ENCODE results near the gene EMP2.

EMP2 gene

GRCh38 chr16:10520869-10521578, 59.4 kb downstream of the EMP2 start:
- no peak for TF ChIP-seq ZNF426 (tag by site-specific recombination; IDR thresholded peaks at IDR 0.05)
- Histone ChIP-seq H3K36me3 (ENCODE audit: control insufficient read depth in 2 of 2, insufficient read depth in 1 of 2, low read length in 2 of 2) (no peaks in the 10 kb centered on the region), H3K4me1 (ENCODE audit: control insufficient read depth, insufficient read depth, low read length) (no peaks in the 10 kb centered on the region), H3K27ac (ENCODE audit: extremely low read depth, low read depth, low read length) (no peak overlapping the region), H3K4me3 (ENCODE audit: low read depth, low read length) (no peak overlapping the region), H3K9me3 (ENCODE audit: control insufficient read depth, insufficient read depth, low read depth, low read length) (no peaks in the 10 kb centered on the region)
- POLR2A ChIA-PET = no interaction called here
- CTCF ChIA-PET = interaction anchor here (0.6 to 5.3 kb wide), 21 partner anchors 12 to 646 kb away, joined by 3 to 41 read pairs (median 3); no protein-coding TSS in a partner anchor

GRCh38 chr16:10519929-10520868, 60.2 kb downstream of the EMP2 start:
- H3K4me3 ChIP-seq (ENCODE audit: low read depth, low read length) = no peak overlapping the region
- H3K9me3 ChIP-seq (ENCODE audit: control insufficient read depth, insufficient read depth, low read depth, low read length) = no peaks in the 10 kb centered on the region
- no peaks in the 10 kb centered on the region for H3K4me1 ChIP-seq (ENCODE audit: control insufficient read depth, insufficient read depth, low read length)
- ChIA-PET CTCF (interaction anchor here (0.6 to 5.3 kb wide), 11 partner anchors 17 to 1315 kb away, joined by 3 to 41 read pairs (median 4); partner anchors contain the start of gene EMP2), POLR2A (no interaction called here)
- H3K36me3 ChIP-seq (ENCODE audit: control insufficient read depth in 2 of 2, insufficient read depth in 1 of 2, low read length in 2 of 2) = no peaks in the 10 kb centered on the region
- no peak overlapping the region for H3K27ac ChIP-seq (ENCODE audit: extremely low read depth, low read depth, low read length)
- no peak for TF ChIP-seq SCRT1 (tag by site-specific recombination; IDR thresholded peaks at IDR 0.05; ENCODE audit: borderline replicate concordance)
- TF ChIP-seq TRIM28 (IDR thresholded peaks at IDR 0.05; ENCODE audit: borderline replicate concordance, low read length) = no peak
- TF ChIP-seq ZNF777 (tag by site-specific recombination; IDR thresholded peaks at IDR 0.05; ENCODE audit: borderline replicate concordance) = no peak
- TF ChIP-seq ZNF280C (tag by site-specific recombination; IDR thresholded peaks at IDR 0.05) = no peak
- no peak for TF ChIP-seq ZXDB (tag by site-specific recombination; IDR thresholded peaks at IDR 0.05)
- TF ChIP-seq ZNF362 (tag by site-specific recombination; IDR thresholded peaks at IDR 0.05) = no peak
- TF ChIP-seq ZNF621 (tag by site-specific recombination; IDR thresholded peaks at IDR 0.05) = no peak
- no peak for TF ChIP-seq ZBTB20 (tag by site-specific recombination; IDR thresholded peaks at IDR 0.05)
- no peak for TF ChIP-seq ZBTB49 (tag by site-specific recombination; IDR thresholded peaks at IDR 0.05; ENCODE audit: low read depth)

- Histone ChIP-seq H3K4me1 (ENCODE audit: control insufficient read depth, insufficient read depth, low read length) (no peaks in the 10 kb centered on the region), H3K27ac (ENCODE audit: extremely low read depth, low read depth, low read length) (no peak overlapping the region), H3K36me3 (ENCODE audit: control insufficient read depth in 2 of 2, insufficient read depth in 1 of 2, low read length in 2 of 2) (no peaks in the 10 kb centered on the region), H3K9me3 (ENCODE audit: control insufficient read depth, insufficient read depth, low read depth, low read length) (no peaks in the 10 kb centered on the region), H3K4me3 (ENCODE audit: low read depth, low read length) (no peak overlapping the region)
- CTCF ChIA-PET = interaction anchor here (1.2 to 5.3 kb wide), 2 partner anchors 61 to 217 kb away, joined by 6 to 41 read pairs; partner anchors contain the start of gene EMP2
- POLR2A ChIA-PET = no interaction called here
- no peak for TF ChIP-seq SCRT2 (tag by site-specific recombination; IDR thresholded peaks at IDR 0.05)
- TF ChIP-seq ZNF354C (tag by site-specific recombination; IDR thresholded peaks at IDR 0.05; ENCODE audit: borderline replicate concordance, low read depth) = no peak
- TF ChIP-seq, protein P1, sequence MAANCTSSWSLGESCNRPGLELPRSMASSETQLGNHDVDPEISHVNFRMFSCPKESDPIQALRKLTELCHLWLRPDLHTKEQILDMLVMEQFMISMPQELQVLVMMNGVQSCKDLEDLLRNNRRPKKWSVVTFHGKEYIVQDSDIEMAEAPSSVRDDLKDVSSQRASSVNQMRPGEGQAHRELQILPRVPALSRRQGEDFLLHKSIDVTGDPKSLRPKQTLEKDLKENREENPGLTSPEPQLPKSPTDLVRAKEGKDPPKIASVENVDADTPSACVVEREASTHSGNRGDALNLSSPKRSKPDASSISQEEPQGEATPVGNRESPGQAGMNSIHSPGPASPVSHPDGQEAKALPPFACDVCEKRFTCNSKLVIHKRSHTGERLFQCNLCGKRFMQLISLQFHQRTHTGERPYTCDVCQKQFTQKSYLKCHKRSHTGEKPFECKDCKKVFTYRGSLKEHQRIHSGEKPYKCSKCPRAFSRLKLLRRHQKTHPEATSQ (tag by site-specific recombination; IDR thresholded peaks at IDR 0.05) = no peak
- TF ChIP-seq GLIS2 (tag by site-specific recombination; IDR thresholded peaks at IDR 0.05) = no peak
- TF ChIP-seq MYNN (tag by site-specific recombination; IDR thresholded peaks at IDR 0.05; ENCODE audit: borderline replicate concordance) = no peak
- TF ChIP-seq GLI4 (tag by site-specific recombination; IDR thresholded peaks at IDR 0.05) = no peak
- TF ChIP-seq, protein P2, sequence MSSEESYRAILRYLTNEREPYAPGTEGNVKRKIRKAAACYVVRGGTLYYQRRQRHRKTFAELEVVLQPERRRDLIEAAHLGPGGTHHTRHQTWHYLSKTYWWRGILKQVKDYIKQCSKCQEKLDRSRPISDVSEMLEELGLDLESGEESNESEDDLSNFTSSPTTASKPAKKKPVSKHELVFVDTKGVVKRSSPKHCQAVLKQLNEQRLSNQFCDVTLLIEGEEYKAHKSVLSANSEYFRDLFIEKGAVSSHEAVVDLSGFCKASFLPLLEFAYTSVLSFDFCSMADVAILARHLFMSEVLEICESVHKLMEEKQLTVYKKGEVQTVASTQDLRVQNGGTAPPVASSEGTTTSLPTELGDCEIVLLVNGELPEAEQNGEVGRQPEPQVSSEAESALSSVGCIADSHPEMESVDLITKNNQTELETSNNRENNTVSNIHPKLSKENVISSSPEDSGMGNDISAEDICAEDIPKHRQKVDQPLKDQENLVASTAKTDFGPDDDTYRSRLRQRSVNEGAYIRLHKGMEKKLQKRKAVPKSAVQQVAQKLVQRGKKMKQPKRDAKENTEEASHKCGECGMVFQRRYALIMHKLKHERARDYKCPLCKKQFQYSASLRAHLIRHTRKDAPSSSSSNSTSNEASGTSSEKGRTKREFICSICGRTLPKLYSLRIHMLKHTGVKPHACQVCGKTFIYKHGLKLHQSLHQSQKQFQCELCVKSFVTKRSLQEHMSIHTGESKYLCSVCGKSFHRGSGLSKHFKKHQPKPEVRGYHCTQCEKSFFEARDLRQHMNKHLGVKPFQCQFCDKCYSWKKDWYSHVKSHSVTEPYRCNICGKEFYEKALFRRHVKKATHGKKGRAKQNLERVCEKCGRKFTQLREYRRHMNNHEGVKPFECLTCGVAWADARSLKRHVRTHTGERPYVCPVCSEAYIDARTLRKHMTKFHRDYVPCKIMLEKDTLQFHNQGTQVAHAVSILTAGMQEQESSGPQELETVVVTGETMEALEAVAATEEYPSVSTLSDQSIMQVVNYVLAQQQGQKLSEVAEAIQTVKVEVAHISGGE (tag by site-specific recombination; conservative IDR thresholded peaks at IDR 0.05; ENCODE audit: low read depth) = no peak
- TF ChIP-seq ZNF416 (tag by site-specific recombination; IDR thresholded peaks at IDR 0.05) = no peak
Observed at GRCh38 chr16:10519297-10519696, 61.1 kb downstream of the EMP2 start.
